K562 (cell line): ENCODE measurements around the gene DARS2. TPM values are rescaled to one million over a fixed set of nuclear protein-coding genes. Genes with fewer than 3 reads are reported as not detected.

Experiments
- CBX8 ChIP-seq: fragments of 200-600 bp; sonication (generic); IDR thresholded peaks from 2 replicates; pipeline ENCODE4 v1.6.1; 2012; ENCODE audit warnings: borderline replicate concordance, mixed run types, low read depth, mild to moderate bottlenecking, moderate library complexity, mixed read lengths, low read length, control low read depth, inconsistent platforms; ENCODE audit not compliant: poor library complexity, severe bottlenecking; ENCODE audit errors: extremely low read depth
- CEBPG ChIP-seq, 3 experiments: fragments of 200-800 bp in 1 of 3; sonication (Bioruptor generic) in 1 of 3; sonication (generic) in 1 of 3; formaldehyde crosslinking in 1 of 3; IDR thresholded peaks in 2 of 3; conservative IDR thresholded peaks in 1 of 3; 2 replicates each; pipeline versions ENCODE4 v1.6.1 to v1.8.0; 2016 to 2022; ENCODE audit warnings: missing compliant biosample characterization in 2 of 3, missing genetic modification characterization in 2 of 3, mild to moderate bottlenecking in 1 of 3, missing genetic modification reagents in 1 of 3
- CXXC5 ChIP-seq: fragments of 250-450 bp; sonication (Bioruptor Pico); IDR thresholded peaks from 2 replicates; pipeline ENCODE4 v1.8.0; 2022; ENCODE audit warnings: inconsistent platforms, mild to moderate bottlenecking, moderate library complexity
- FUS ChIP-seq: fragments of 200-400 bp; formaldehyde crosslinking; optimal IDR thresholded peaks from 2 replicates; pipeline ENCODE3; 2017; ENCODE audit warnings: low read depth, low read length
- HMG20A ChIP-seq: fragments of 450-650 bp; formaldehyde crosslinking; conservative IDR thresholded peaks from 2 replicates; pipeline ENCODE4 v1.4.0; 2020; ENCODE audit warnings: mild to moderate bottlenecking, mixed read lengths
- HNRNPL ChIP-seq: fragments of 200-400 bp; formaldehyde crosslinking; IDR thresholded peaks from 2 replicates; pipeline ENCODE4 v1.6.1; 2017; ENCODE audit warnings: low read depth, mild to moderate bottlenecking, low read length
- JUN ChIP-seq, 2 experiments: sonication (generic) in 1 of 2; formaldehyde crosslinking in 1 of 2; IDR thresholded peaks; 2 replicates each; pipeline versions ENCODE4 v1.6.1 to v1.8.0; 2012 to 2022; ENCODE audit warnings: borderline replicate concordance in 2 of 2, mild to moderate bottlenecking in 2 of 2, improper control_type of control experiment in 1 of 2, low read depth in 1 of 2, low read length in 1 of 2, missing genetic modification reagents in 1 of 2
- LCOR ChIP-seq: sonication (generic); formaldehyde crosslinking; IDR thresholded peaks from 2 replicates; pipeline ENCODE4 v1.8.0; 2022; ENCODE audit warnings: mild to moderate bottlenecking, missing genetic modification reagents
- MXI1 ChIP-seq: IDR thresholded peaks from 2 replicates; pipeline ENCODE4 v1.6.1; 2011; ENCODE audit warnings: low read depth, mild to moderate bottlenecking, improper control_type of control experiment, low read length
- MYBL2 ChIP-seq, 2 experiments: fragments of 450-650 bp in 1 of 2; sonication (generic) in 1 of 2; formaldehyde crosslinking in 1 of 2; IDR thresholded peaks; 2 replicates each; pipeline versions ENCODE4 v1.6.1 to v1.8.1; 2017 to 2022; ENCODE audit warnings: borderline replicate concordance in 1 of 2, inconsistent platforms in 1 of 2, low read depth in 1 of 2, mild to moderate bottlenecking in 1 of 2, missing genetic modification reagents in 1 of 2, moderate library complexity in 1 of 2
- NFIX ChIP-seq: fragments of 250-450 bp; sonication (Bioruptor Pico); IDR thresholded peaks from 2 replicates; pipeline ENCODE4 v1.4.0; 2020; ENCODE audit warnings: low read depth, mild to moderate bottlenecking, moderate library complexity
- NR2C2 ChIP-seq, 2 experiments: fragments of 200-800 bp in 1 of 2; sonication (Bioruptor generic) in 1 of 2; sonication (generic) in 1 of 2; formaldehyde crosslinking in 1 of 2; IDR thresholded peaks; 2 replicates each; pipeline versions ENCODE4 v1.6.1 to v1.8.0; 2016 to 2022; ENCODE audit warnings: mild to moderate bottlenecking in 1 of 2, missing compliant biosample characterization in 1 of 2, missing genetic modification characterization in 1 of 2, missing genetic modification reagents in 1 of 2
- POLR2G ChIP-seq: fragments of 200-400 bp; formaldehyde crosslinking; IDR thresholded peaks from 2 replicates; pipeline ENCODE4 v1.6.1; 2017; ENCODE audit warnings: low read depth, mild to moderate bottlenecking, antibody characterized with exemption, low read length, moderate library complexity
- RHOXF2B ChIP-seq: fragments of 250-450 bp; sonication (Bioruptor Pico); conservative IDR thresholded peaks from 2 replicates; pipeline ENCODE4 v1.5.1; 2021
- ZC3H8 ChIP-seq: fragments of 450-650 bp; IDR thresholded peaks from 2 replicates; pipeline ENCODE4 v1.6.1; 2017
- ZNF133 ChIP-seq: fragments of 250-450 bp; sonication (Bioruptor Pico); IDR thresholded peaks from 2 replicates; pipeline ENCODE4 v1.4.0; 2020; ENCODE audit warnings: mild to moderate bottlenecking
- polyA plus RNA-seq, 8 experiments: library from polyadenylated mRNA; depleted of rRNA in 4 of 8; stranded (reverse) in 5 of 8; unstranded in 3 of 8; fragments of >200 nt; fragmentation: Nextera tagmentation in 2 of 8; fragmentation: Illumina TruSeq in 1 of 8; extraction: Ambion mirVana in 2 of 8; extraction: Trizol in 1 of 8; gene quantifications; 2 replicates each; pipeline versions ENCODE4 v1.2.1 to v1.2.3, GENCODE V29; 2011 to 2014; ENCODE audit warnings: inconsistent platforms in 1 of 8, missing spikeins in 1 of 8
- total RNA-seq, 7 experiments: library from RNA; depleted of rRNA in 6 of 7; stranded (reverse); fragments of >200 nt in 6 of 7; fragmentation: Illumina TruSeq in 2 of 7; extraction: Trizol in 2 of 7; gene quantifications; 2 replicates each; pipeline versions ENCODE4 v1.2.1 to v1.2.3, GENCODE V29; 2011 to 2021; ENCODE audit warnings: low replicate concordance in 1 of 7
- TF ChIP-seq, protein P1 (sequence below): fragments of 250-450 bp; sonication (Bioruptor Pico); IDR thresholded peaks from 2 replicates; pipeline ENCODE4 v1.4.0; 2020

DARS2 gene
- total and polyA plus RNA-seq, 9 of the 15 experiments (the other 6 are each of a cell fraction or from before 2014, with no cell fraction given), result 36.4 to 96.7 (median 68.6) TPM

DNA sequence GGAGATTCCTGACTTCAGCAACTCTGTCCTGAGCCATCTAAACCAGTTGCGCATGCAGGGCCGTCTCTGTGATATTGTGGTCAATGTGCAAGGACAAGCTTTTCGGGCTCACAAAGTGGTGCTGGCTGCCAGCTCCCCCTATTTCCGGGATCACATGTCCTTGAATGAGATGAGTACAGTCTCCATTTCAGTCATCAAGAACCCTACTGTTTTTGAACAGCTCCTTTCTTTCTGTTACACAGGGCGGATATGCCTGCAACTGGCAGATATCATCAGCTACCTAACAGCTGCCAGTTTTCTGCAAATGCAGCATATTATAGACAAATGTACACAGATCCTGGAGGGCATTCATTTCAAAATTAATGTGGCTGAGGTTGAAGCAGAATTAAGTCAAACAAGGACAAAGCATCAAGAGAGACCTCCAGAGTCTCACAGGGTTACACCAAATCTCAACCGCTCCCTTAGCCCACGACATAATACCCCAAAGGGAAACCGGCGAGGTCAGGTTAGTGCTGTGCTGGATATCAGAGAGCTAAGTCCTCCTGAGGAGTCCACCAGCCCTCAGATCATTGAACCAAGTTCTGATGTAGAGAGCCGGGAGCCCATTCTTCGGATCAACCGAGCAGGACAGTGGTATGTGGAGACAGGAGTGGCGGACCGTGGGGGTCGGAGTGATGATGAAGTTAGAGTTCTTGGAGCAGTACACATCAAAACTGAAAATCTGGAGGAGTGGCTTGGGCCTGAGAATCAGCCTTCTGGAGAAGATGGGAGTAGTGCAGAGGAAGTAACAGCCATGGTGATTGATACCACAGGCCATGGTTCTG is 46.0 kb downstream of the DARS2 start (continued):
- no peak for TF ChIP-seq JUN (IDR thresholded peaks at IDR 0.05; ENCODE audit: borderline replicate concordance, low read depth, low read length)
- TF ChIP-seq JUN (CRISPR knock-in tag; IDR thresholded peaks at IDR 0.05; ENCODE audit: borderline replicate concordance), result no peak
- no peak for TF ChIP-seq CBX8
- TF ChIP-seq HNRNPL, result no peak
- no peak for TF ChIP-seq NR2C2 (CRISPR knock-in tag; IDR thresholded peaks at IDR 0.05)
- peak; percentile 28; the same call in 1 of the 2 replicates for TF ChIP-seq NR2C2 (tag; IDR thresholded peaks at IDR 0.05)
- TF ChIP-seq POLR2G, result no peak
- no peak for TF ChIP-seq ZNF133 (CRISPR knock-in tag)
- TF ChIP-seq MXI1, result no peak
- TF ChIP-seq NFIX (CRISPR knock-in tag), result no peak
- no peak for TF ChIP-seq LCOR
- no peak; the same call in 1 of the 2 replicates for TF ChIP-seq MYBL2 (IDR thresholded peaks at IDR 0.05; ENCODE audit: low read depth)
- TF ChIP-seq MYBL2 (CRISPR knock-in tag; IDR thresholded peaks at IDR 0.05; ENCODE audit: borderline replicate concordance), result no peak
- no peak for TF ChIP-seq FUS
- TF ChIP-seq RHOXF2B (CRISPR knock-in tag), result no peak
- TF ChIP-seq ZC3H8, result no peak
- TF ChIP-seq, protein P1, sequence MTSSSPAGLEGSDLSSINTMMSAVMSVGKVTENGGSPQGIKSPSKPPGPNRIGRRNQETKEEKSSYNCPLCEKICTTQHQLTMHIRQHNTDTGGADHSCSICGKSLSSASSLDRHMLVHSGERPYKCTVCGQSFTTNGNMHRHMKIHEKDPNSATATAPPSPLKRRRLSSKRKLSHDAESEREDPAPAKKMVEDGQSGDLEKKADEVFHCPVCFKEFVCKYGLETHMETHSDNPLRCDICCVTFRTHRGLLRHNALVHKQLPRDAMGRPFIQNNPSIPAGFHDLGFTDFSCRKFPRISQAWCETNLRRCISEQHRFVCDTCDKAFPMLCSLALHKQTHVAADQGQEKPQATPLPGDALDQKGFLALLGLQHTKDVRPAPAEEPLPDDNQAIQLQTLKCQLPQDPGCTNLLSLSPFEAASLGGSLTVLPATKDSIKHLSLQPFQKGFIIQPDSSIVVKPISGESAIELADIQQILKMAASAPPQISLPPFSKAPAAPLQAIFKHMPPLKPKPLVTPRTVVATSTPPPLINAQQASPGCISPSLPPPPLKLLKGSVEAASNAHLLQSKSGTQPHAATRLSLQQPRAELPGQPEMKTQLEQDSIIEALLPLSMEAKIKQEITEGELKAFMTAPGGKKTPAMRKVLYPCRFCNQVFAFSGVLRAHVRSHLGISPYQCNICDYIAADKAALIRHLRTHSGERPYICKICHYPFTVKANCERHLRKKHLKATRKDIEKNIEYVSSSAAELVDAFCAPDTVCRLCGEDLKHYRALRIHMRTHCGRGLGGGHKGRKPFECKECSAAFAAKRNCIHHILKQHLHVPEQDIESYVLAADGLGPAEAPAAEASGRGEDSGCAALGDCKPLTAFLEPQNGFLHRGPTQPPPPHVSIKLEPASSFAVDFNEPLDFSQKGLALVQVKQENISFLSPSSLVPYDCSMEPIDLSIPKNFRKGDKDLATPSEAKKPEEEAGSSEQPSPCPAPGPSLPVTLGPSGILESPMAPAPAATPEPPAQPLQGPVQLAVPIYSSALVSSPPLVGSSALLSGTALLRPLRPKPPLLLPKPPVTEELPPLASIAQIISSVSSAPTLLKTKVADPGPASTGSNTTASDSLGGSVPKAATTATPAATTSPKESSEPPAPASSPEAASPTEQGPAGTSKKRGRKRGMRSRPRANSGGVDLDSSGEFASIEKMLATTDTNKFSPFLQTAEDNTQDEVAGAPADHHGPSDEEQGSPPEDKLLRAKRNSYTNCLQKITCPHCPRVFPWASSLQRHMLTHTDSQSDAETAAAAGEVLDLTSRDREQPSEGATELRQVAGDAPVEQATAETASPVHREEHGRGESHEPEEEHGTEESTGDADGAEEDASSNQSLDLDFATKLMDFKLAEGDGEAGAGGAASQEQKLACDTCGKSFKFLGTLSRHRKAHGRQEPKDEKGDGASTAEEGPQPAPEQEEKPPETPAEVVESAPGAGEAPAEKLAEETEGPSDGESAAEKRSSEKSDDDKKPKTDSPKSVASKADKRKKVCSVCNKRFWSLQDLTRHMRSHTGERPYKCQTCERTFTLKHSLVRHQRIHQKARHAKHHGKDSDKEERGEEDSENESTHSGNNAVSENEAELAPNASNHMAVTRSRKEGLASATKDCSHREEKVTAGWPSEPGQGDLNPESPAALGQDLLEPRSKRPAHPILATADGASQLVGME, result no peak
- no peak for TF ChIP-seq CEBPG (CRISPR knock-in tag; IDR thresholded peaks at IDR 0.05)
- TF ChIP-seq CEBPG (tag; conservative IDR thresholded peaks at IDR 0.05 in 1 of 2, IDR thresholded peaks at IDR 0.05 in 1 of 2), result no peak
- TF ChIP-seq CXXC5, result peak; percentile 38
- TF ChIP-seq HMG20A (CRISPR knock-in tag), result no peak
